ENCODE measurements around the gene TMEM121.

The TMEM121 gene

GRCh38 chr14:105508601-105509000, 17.8 kb upstream of the TMEM121 start:
- TF ChIP-seq ZNF565 (CRISPR knock-in tag; conservative IDR thresholded peaks at IDR 0.05; ENCODE audit: low read depth): no peak
- TF ChIP-seq CSRNP3 (CRISPR knock-in tag; IDR thresholded peaks at IDR 0.05): no peak
- no peak for TF ChIP-seq ZFP3 (CRISPR knock-in tag; IDR thresholded peaks at IDR 0.05)
- TF ChIP-seq TOX (CRISPR knock-in tag; IDR thresholded peaks at IDR 0.05; ENCODE audit: borderline replicate concordance): no peak
- no peak for TF ChIP-seq PPARA (CRISPR knock-in tag; IDR thresholded peaks at IDR 0.05; ENCODE audit: borderline replicate concordance)
- TF ChIP-seq POU6F1 (CRISPR knock-in tag; IDR thresholded peaks at IDR 0.05; ENCODE audit: borderline replicate concordance, low read depth): no peak
- no peak for TF ChIP-seq ARNTL (CRISPR knock-in tag; IDR thresholded peaks at IDR 0.05; ENCODE audit: borderline replicate concordance, low read depth)
- TF ChIP-seq ISL1 (CRISPR knock-in tag; IDR thresholded peaks at IDR 0.05): no peak
- no peak for TF ChIP-seq OSR1 (CRISPR knock-in tag; IDR thresholded peaks at IDR 0.05)
- TF ChIP-seq GLIS3 (CRISPR knock-in tag; IDR thresholded peaks at IDR 0.05): no peak
- no peak for TF ChIP-seq TSHZ2 (CRISPR knock-in tag; IDR thresholded peaks at IDR 0.05)
- no peak for TF ChIP-seq CSDC2 (CRISPR knock-in tag; IDR thresholded peaks at IDR 0.05)
- no peak for TF ChIP-seq ZFP30 (CRISPR knock-in tag; IDR thresholded peaks at IDR 0.05)
- ATAC-seq: no peak

GRCh38 chr14:105517096-105517495, 9.3 kb upstream of the TMEM121 start:
- TF ChIP-seq ISL1 (CRISPR knock-in tag; IDR thresholded peaks at IDR 0.05) (no peak), TCF4 (CRISPR knock-in tag; IDR thresholded peaks at IDR 0.05; ENCODE audit: borderline replicate concordance) (no peak)

GRCh38 chr14:105519946-105520698, 6.3 kb upstream of the TMEM121 start:
- TF ChIP-seq RARB (CRISPR knock-in tag; IDR thresholded peaks at IDR 0.05) (no peak), PATZ1 (CRISPR knock-in tag; IDR thresholded peaks at IDR 0.05; ENCODE audit: borderline replicate concordance) (no peak), SNAI2 (CRISPR knock-in tag; IDR thresholded peaks at IDR 0.05) (no peak), TOX (CRISPR knock-in tag; IDR thresholded peaks at IDR 0.05; ENCODE audit: borderline replicate concordance) (no peak), CSRNP3 (CRISPR knock-in tag; IDR thresholded peaks at IDR 0.05) (no peak), TSHZ2 (CRISPR knock-in tag; IDR thresholded peaks at IDR 0.05) (no peak), GLIS3 (CRISPR knock-in tag; IDR thresholded peaks at IDR 0.05) (no peak), OSR1 (CRISPR knock-in tag; IDR thresholded peaks at IDR 0.05) (no peak), ARNTL (CRISPR knock-in tag; IDR thresholded peaks at IDR 0.05; ENCODE audit: borderline replicate concordance, low read depth) (no peak), ZNF70 (CRISPR knock-in tag; IDR thresholded peaks at IDR 0.05) (no peak), BACH2 (CRISPR knock-in tag; IDR thresholded peaks at IDR 0.05; ENCODE audit: borderline replicate concordance) (no peak), ZNF8 (CRISPR knock-in tag; IDR thresholded peaks at IDR 0.05) (no peak)
- no peak for ATAC-seq

More at GRCh38 chr14:105517096-105517495, 9.3 kb upstream of the TMEM121 start:
- ATAC-seq: no peak
